Peyer's patch (tissue), 4 donors: ENCODE results near the gene TACC2. TPM values are rescaled to one million over a fixed set of nuclear protein-coding genes. Genes with fewer than 3 reads are reported as not detected.

ENCODE experiments used
- DNase-seq, 3 donors: peaks; one replicate each; pipeline ENCODE4 v3.0.0-alpha.2; 2017 to 2019
- H3K27ac ChIP-seq, 4 donors: fragments of 200-600 bp; sonication (generic); one replicate each; pipeline ENCODE4 v1.5.1; 2016 to 2019
- H3K27me3 ChIP-seq, 2 donors: fragments of 200-600 bp; sonication (generic); one replicate each; pipeline ENCODE4 v1.5.1; 2019
- H3K36me3 ChIP-seq, 3 donors: fragments of 200-600 bp; sonication (generic); one replicate each; pipeline ENCODE4 v1.5.1; 2016 to 2019
- H3K4me1 ChIP-seq, 4 donors: fragments of 200-600 bp; sonication (generic); one replicate each; pipeline ENCODE4 v1.5.1; 2016 to 2019
- H3K4me3 ChIP-seq, 4 donors: fragments of 200-600 bp; sonication (generic); 1 replicate in 3 of 4; 2 replicates in 1 of 4; pipeline ENCODE4 v1.5.1; 2016 to 2019; ENCODE audit warnings: mild to moderate bottlenecking in 1 of 4
- H3K9me3 ChIP-seq, 4 donors: fragments of 200-600 bp; sonication (generic); one replicate each; pipeline ENCODE4 v1.5.1; 2016 to 2019; ENCODE audit warnings: mild to moderate bottlenecking in 1 of 4
- POLR2A ChIP-seq, 2 donors: fragments of 450-650 bp; IDR thresholded peaks; one replicate each; pipeline ENCODE4 v1.5.1; 2017; ENCODE audit warnings: antibody characterized with exemption in 2 of 2, mild to moderate bottlenecking in 2 of 2, moderate library complexity in 2 of 2
- total RNA-seq, 4 donors: library from RNA; depleted of rRNA; stranded (reverse); fragments of >200 nt; gene quantifications; one replicate each; pipeline ENCODE4 v1.1.0, GENCODE V29; 2016
- TF ChIP-seq, protein P1 (sequence below), 6 experiments: fragments of 450-650 bp in 4 of 6; fragments of 200-600 bp in 2 of 6; sonication (generic) in 1 of 6; IDR thresholded peaks; one replicate each; pipeline ENCODE4 v1.5.1; 2017 to 2019; ENCODE audit warnings: antibody characterized with exemption in 6 of 6, mild to moderate bottlenecking in 3 of 6, moderate library complexity in 1 of 6

TACC2 gene
- total RNA-seq, 4 donors from 2014 or later: 91.6 to 140 (median 109) TPM

DNA sequence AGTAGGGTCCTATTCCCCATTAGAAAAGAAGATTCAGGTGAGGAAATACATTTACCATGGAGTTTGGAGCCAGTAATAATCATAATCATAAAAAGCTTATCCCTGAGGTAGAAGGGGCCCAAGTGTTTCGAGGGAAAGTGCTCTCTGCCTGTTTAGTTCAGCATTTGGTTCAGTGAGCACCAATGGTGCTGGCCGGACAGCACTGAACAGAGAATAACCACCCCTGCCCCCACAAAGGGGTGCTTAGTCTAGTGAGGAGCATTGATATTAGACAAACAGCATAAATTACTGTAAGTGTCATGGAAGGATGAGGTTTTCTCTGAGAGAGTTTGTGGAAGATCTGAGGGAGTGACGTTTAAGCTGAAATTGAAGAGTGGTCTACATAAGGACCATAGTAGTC, 39.5 kb upstream of the TACC2 start:
- TF ChIP-seq, protein P1, sequence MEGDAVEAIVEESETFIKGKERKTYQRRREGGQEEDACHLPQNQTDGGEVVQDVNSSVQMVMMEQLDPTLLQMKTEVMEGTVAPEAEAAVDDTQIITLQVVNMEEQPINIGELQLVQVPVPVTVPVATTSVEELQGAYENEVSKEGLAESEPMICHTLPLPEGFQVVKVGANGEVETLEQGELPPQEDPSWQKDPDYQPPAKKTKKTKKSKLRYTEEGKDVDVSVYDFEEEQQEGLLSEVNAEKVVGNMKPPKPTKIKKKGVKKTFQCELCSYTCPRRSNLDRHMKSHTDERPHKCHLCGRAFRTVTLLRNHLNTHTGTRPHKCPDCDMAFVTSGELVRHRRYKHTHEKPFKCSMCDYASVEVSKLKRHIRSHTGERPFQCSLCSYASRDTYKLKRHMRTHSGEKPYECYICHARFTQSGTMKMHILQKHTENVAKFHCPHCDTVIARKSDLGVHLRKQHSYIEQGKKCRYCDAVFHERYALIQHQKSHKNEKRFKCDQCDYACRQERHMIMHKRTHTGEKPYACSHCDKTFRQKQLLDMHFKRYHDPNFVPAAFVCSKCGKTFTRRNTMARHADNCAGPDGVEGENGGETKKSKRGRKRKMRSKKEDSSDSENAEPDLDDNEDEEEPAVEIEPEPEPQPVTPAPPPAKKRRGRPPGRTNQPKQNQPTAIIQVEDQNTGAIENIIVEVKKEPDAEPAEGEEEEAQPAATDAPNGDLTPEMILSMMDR (IDR thresholded peaks at IDR 0.05): no peak
- TF ChIP-seq POLR2A (IDR thresholded peaks at IDR 0.05): no peak
- H3K27me3 ChIP-seq: no peaks in the 10 kb centered on the region
- H3K4me3 ChIP-seq: no peak overlapping the region
- H3K36me3 ChIP-seq: no peaks in the 10 kb centered on the region
- H3K4me1 ChIP-seq: no peaks in the 10 kb centered on the region
- H3K27ac ChIP-seq: no peak overlapping the region
- no peak for DNase-seq
- H3K9me3 ChIP-seq: no peaks in the 10 kb centered on the region

DNA sequence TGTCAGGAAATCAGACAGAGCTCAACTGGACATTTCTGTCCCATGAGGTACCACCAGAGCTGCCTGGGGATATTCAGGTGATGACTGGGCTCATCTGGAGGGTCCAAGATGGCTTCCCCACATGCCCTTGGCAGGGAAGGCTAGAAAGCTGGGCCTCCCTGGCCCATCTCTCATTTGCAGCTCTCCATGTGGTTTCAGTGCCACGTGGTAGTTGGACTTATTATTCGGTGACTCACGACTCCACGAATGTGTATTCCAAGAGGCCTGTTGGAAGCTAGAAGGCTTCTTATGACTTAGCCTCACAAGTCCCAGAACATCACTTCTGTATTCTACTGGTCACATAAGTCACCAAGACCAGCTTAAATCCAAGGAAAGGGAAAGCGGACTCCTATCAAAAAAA, 36.7 kb upstream of the TACC2 start:
- Histone ChIP-seq H3K4me3 (no peak overlapping the region), H3K4me1 (no peaks in the 10 kb centered on the region), H3K9me3 (no peaks in the 10 kb centered on the region), H3K36me3 (peaks cover 0 to 4% (median 0%) of the 10 kb centered on the region in 3 donors), H3K27ac (no peak overlapping the region), H3K27me3 (no peaks in the 10 kb centered on the region)
- DNase-seq: no peak
- TF ChIP-seq POLR2A (IDR thresholded peaks at IDR 0.05): no peak
- TF ChIP-seq, protein P1 (IDR thresholded peaks at IDR 0.05): no peak

DNA sequence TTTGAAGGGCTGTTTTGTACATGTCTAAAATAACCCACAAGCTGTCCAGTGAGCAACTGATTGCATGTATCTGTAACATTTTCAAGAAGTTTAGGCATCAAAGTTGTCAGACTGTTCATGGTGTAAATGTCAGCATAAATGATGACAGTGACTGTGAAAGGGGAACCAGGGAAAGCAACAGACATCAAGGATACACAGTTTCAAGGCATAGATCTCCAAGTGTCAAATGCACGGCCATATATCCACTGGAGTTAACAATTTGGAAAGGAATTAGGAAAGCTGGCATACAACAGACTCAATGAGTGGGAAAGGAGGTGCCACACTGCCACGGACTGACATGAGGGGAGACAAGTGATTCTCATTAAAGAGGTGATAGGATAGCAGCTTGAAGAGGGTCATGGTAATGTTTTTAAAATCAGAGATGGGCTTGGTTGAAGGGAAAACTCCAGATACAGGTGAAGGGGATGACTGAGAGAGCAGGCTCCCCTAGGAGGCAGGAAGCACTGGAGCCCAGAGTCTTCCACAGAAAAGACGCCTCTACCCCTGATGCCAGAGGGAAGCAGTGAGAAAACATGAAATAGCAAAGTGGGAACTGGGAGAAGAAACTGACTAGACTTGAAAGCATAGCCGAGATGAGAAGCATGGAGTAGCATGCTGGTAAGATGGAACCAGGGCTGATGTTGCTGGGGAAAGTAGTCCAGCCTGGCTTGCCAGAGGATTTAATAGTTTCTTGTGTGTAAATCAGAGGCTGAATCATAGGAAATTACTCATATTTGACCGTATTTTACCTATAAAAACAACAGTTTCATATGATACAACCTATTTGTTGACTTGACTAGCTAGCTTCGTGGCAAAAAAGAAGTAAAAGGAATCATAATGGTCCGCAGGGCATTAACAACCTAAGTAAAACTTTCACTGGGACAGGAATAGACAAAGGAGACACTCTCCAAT, 32.6 kb upstream of the TACC2 start:
- TF ChIP-seq, protein P1 (IDR thresholded peaks at IDR 0.05): no peak
- TF ChIP-seq POLR2A (IDR thresholded peaks at IDR 0.05): no peak
- no peak for DNase-seq
- peaks cover 0 to 30% (median 0%) of the 10 kb centered on the region in 3 donors for H3K36me3 ChIP-seq
- H3K9me3 ChIP-seq: no peaks in the 10 kb centered on the region
- no peak overlapping the region for H3K27ac ChIP-seq
- H3K27me3 ChIP-seq: no peaks in the 10 kb centered on the region
- H3K4me1 ChIP-seq: no peaks in the 10 kb centered on the region
- H3K4me3 ChIP-seq: no peak overlapping the region

DNA sequence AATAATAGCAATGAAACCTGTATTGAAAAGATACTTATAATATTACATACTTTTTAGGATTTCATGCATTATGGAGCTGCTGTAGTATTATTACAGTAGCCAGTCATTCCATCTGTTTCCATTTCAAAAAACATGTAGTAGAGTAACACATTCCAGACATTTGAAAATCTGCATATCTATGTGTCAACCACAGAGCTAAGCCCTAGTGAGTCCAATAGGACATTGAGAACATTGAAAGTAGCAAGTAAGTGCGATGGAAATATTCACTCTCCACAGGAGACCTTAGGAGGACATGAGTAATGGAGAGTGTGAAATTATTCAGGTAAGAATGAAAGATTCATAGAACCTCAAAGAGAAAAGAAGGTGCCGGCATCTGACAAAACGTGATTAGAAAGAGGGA, 29.3 kb upstream of the TACC2 start:
- no peak for DNase-seq
- no peaks in the 10 kb centered on the region for H3K4me1 ChIP-seq
- no peak overlapping the region for H3K27ac ChIP-seq
- peaks cover 0 to 41% (median 0%) of the 10 kb centered on the region in 3 donors for H3K36me3 ChIP-seq
- TF ChIP-seq POLR2A (IDR thresholded peaks at IDR 0.05): no peak
- TF ChIP-seq, protein P1 (IDR thresholded peaks at IDR 0.05): no peak
- H3K9me3 ChIP-seq: no peaks in the 10 kb centered on the region
- H3K4me3 ChIP-seq: no peak overlapping the region
- H3K27me3 ChIP-seq: no peaks in the 10 kb centered on the region

DNA sequence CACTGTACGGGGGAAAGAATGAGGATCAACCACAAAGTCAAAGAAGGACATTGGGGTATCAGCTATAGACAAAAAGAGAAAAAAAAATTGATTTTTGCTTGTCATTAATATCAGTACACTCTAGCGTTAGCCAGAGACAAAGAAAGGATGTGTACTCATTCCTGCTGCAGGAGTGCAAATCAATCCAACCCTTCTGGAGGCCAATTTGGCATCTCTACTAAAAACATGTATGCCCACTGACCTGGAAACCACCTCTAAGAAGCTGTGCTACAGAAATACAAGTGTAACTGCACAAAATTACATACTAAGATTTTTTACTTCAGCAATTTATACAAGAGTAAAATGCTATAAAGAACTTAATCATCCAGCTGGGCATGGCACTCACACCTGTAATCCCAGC, 27.5 kb upstream of the TACC2 start:
- TF ChIP-seq POLR2A (IDR thresholded peaks at IDR 0.05): no peak
- TF ChIP-seq, protein P1 (IDR thresholded peaks at IDR 0.05): no peak
- DNase-seq: no peak
- H3K4me3 ChIP-seq: no peak overlapping the region
- H3K4me1 ChIP-seq: no peaks in the 10 kb centered on the region
- H3K27me3 ChIP-seq: no peaks in the 10 kb centered on the region
- no peaks in the 10 kb centered on the region for H3K9me3 ChIP-seq
- H3K27ac ChIP-seq: no peak overlapping the region
- peaks cover 0 to 59% (median 0%) of the 10 kb centered on the region in 3 donors for H3K36me3 ChIP-seq
